Thyroid gland (tissue), 4 donors: ENCODE measurements around the gene PLCB1.

ENCODE experiments used
- CTCF ChIP-seq, 6 experiments: fragments of 200-600 bp in 3 of 6; fragments of 450-650 bp in 3 of 6; sonication (generic) in 3 of 6; IDR thresholded peaks; one replicate each; pipeline ENCODE4 v1.5.1; 2016 to 2019; ENCODE audit warnings: antibody characterized with exemption in 6 of 6, mild to moderate bottlenecking in 2 of 6, inconsistent platforms in 1 of 6, moderate library complexity in 1 of 6
- POLR2A ChIP-seq, 2 donors: fragments of 450-650 bp; IDR thresholded peaks; one replicate each; pipeline ENCODE4 v1.6.1; 2017; ENCODE audit warnings: antibody characterized with exemption in 2 of 2, mild to moderate bottlenecking in 2 of 2, moderate library complexity in 1 of 2

GRCh38 chr20:8524101-8525016 is 392.3 kb downstream of the PLCB1 start:
- TF ChIP-seq CTCF (IDR thresholded peaks at IDR 0.05) (no peak), POLR2A (IDR thresholded peaks at IDR 0.05) (no peak)
